GM23248 (cell line): Measurements from ENCODE around the gene MEIS2. TPM values are rescaled to one million over a fixed set of nuclear protein-coding genes. Genes with fewer than 3 reads are reported as not detected.

Experiments
- DNase-seq: peaks from one replicate; pipeline ENCODE4 v3.0.0-alpha.2; 2015
- H2AFZ ChIP-seq: fragments of 200-600 bp; sonication (generic); 2 replicates; pipeline ENCODE4 v1.6.1; 2016; ENCODE audit warnings: antibody characterized with exemption
- H3F3A ChIP-seq: fragments of 200-600 bp; sonication (generic); 2 replicates; pipeline ENCODE4 v1.6.1; 2016; ENCODE audit warnings: mild to moderate bottlenecking, antibody characterized with exemption, mixed run types; ENCODE audit not compliant: insufficient read depth
- H3K27ac ChIP-seq: fragments of 200-600 bp; sonication (generic); 2 replicates; pipeline ENCODE4 v1.5.1; 2016; ENCODE audit warnings: mild to moderate bottlenecking
- H3K27me3 ChIP-seq: fragments of 200-600 bp; sonication (generic); replicated peaks from 2 replicates; pipeline ENCODE4 v1.6.1; 2016; ENCODE audit warnings: mild to moderate bottlenecking; ENCODE audit not compliant: insufficient read depth
- H3K36me3 ChIP-seq: fragments of 200-600 bp; sonication (generic); 2 replicates; pipeline ENCODE4 v1.6.1; 2016; ENCODE audit warnings: low read depth, mild to moderate bottlenecking
- H3K4me1 ChIP-seq: fragments of 200-600 bp; sonication (generic); 2 replicates; pipeline ENCODE4 v1.6.1; 2016; ENCODE audit warnings: mild to moderate bottlenecking; ENCODE audit not compliant: insufficient read depth
- H3K4me2 ChIP-seq: fragments of 200-600 bp; sonication (generic); one replicate; pipeline ENCODE4 v1.6.1; 2016; ENCODE audit warnings: mild to moderate bottlenecking; ENCODE audit not compliant: unreplicated experiment
- H3K4me3 ChIP-seq: fragments of 200-600 bp; sonication (generic); 2 replicates; pipeline ENCODE4 v1.5.1; 2016; ENCODE audit warnings: mild to moderate bottlenecking
- H3K79me2 ChIP-seq: fragments of 200-600 bp; sonication (generic); 2 replicates; pipeline ENCODE4 v1.6.1; 2016; ENCODE audit warnings: mild to moderate bottlenecking; ENCODE audit not compliant: insufficient read depth
- H3K9ac ChIP-seq: fragments of 200-600 bp; sonication (generic); 2 replicates; pipeline ENCODE4 v1.6.1; 2016; ENCODE audit warnings: mild to moderate bottlenecking
- H3K9me2 ChIP-seq: fragments of 200-600 bp; sonication (generic); 2 replicates; pipeline ENCODE4 v1.6.1; 2016; ENCODE audit warnings: mixed run types, mild to moderate bottlenecking, moderate library complexity; ENCODE audit not compliant: insufficient read depth
- H3K9me3 ChIP-seq: fragments of 200-600 bp; sonication (generic); one replicate; pipeline ENCODE4 v1.6.1; 2017; ENCODE audit warnings: low read depth
- H4K20me1 ChIP-seq: fragments of 200-600 bp; sonication (generic); 2 replicates; pipeline ENCODE4 v1.6.0; 2016; ENCODE audit not compliant: insufficient read depth
- EZH2 ChIP-seq: fragments of 200-600 bp; sonication (generic); IDR thresholded peaks from 2 replicates; pipeline ENCODE4 v1.6.1; 2018; ENCODE audit warnings: antibody characterized with exemption, mild to moderate bottlenecking; ENCODE audit not compliant: insufficient read depth, poor library complexity, severe bottlenecking
- EZH2phosphoT487 ChIP-seq: fragments of 200-600 bp; sonication (generic); IDR thresholded peaks from 2 replicates; pipeline ENCODE4 v1.6.1; 2018; ENCODE audit warnings: antibody characterized with exemption, moderate library complexity, mild to moderate bottlenecking, low read depth; ENCODE audit not compliant: insufficient read depth
- WGBS, 2 experiments: methylation state at CpG; one replicate each; pipeline ENCODE4 v1.1.6; 2015 to 2017; ENCODE audit warnings: low lambda C conversion rate in 2 of 2, low coverage in 1 of 2; ENCODE audit errors: missing lambda C conversion rate in 2 of 2; 5-methylcytosine and 5-hydroxymethylcytosine counted together
- in situ Hi-C: fragments of 300-500 bp; cut with MboI; formaldehyde crosslinking; loops from 2 replicates; pipeline ENCODE4 v1.15.0; 2020
- polyA plus RNA-seq: library from polyadenylated mRNA; unstranded; fragments of >200 nt; fragmentation: Nextera tagmentation; extraction: Ambion mirVana; gene quantifications from 2 replicates; pipeline ENCODE4 v1.2.1, GENCODE V29; 2016
- total RNA-seq: library from RNA; depleted of rRNA; stranded (reverse); fragments of >200 nt; shearing (Covaris generic); gene quantifications from 2 replicates; pipeline ENCODE4 v1.2.3, GENCODE V29; 2014

Gene MEIS2
- total and polyA plus RNA-seq, 2 experiments from 2014 or later = 23.7 to 24.1 TPM

- TF ChIP-seq EZH2 (no peak), EZH2phosphoT487 (no peak)
- Histone ChIP-seq H3K4me1 (no peaks in the 10 kb centered on the region), H3K9me2 (no peaks in the 10 kb centered on the region), H2AFZ (no peak overlapping the region), H3K27ac (no peak overlapping the region), H4K20me1 (no peaks in the 10 kb centered on the region), H3K9ac (no peak overlapping the region), H3K27me3 (no peaks in the 10 kb centered on the region), H3F3A (peaks cover 8% of the 10 kb centered on the region), H3K36me3 (peaks cover 38% of the 10 kb centered on the region; the same call in 1 of the 2 replicates), H3K9me3 (no peaks in the 10 kb centered on the region), H3K4me2 (no peak overlapping the region), H3K4me3 (no peak overlapping the region), H3K79me2 (peaks cover 29% of the 10 kb centered on the region; the same call in 1 of the 2 replicates)
- no peak for DNase-seq
- in situ Hi-C loops = no loop called here
- WGBS, 2 experiments = 97 to 98% methylated on average over 6 of the region's 6 CpGs
Measured at GRCh38 chr15:36942248-36942827, 158.0 kb downstream of the MEIS2 start.

- Histone ChIP-seq H3K4me1 (peaks cover 4% of the 10 kb centered on the region), H3K9me3 (no peaks in the 10 kb centered on the region), H3K4me3 (no peak overlapping the region), H2AFZ (no peak overlapping the region), H3K79me2 (peaks cover 29% of the 10 kb centered on the region; the same call in 1 of the 2 replicates), H4K20me1 (no peaks in the 10 kb centered on the region), H3K27me3 (no peaks in the 10 kb centered on the region), H3K9me2 (no peaks in the 10 kb centered on the region), H3K27ac (no peak overlapping the region), H3F3A (peaks cover 13% of the 10 kb centered on the region), H3K9ac (no peak overlapping the region), H3K4me2 (no peak overlapping the region), H3K36me3 (peaks cover 36% of the 10 kb centered on the region; the same call in 1 of the 2 replicates)
- in situ Hi-C loops = no loop called here
- DNase-seq = no peak
- 78 to 84% methylated on average over 4 of the region's 4 CpGs for WGBS, 2 experiments
- TF ChIP-seq EZH2phosphoT487 (no peak), EZH2 (no peak)
Measured at GRCh38 chr15:36941798-36942197, 158.6 kb downstream of the MEIS2 start.

GRCh38 chr15:36940636-36941260 lies 159.6 kb downstream of the MEIS2 start:
- H3F3A ChIP-seq = peaks cover 19% of the 10 kb centered on the region
- H3K4me1 ChIP-seq = peaks cover 9% of the 10 kb centered on the region
- H3K4me3 ChIP-seq = no peak overlapping the region
- WGBS, 2 experiments = 99 to 100% methylated on average over 3 of the region's 3 CpGs
- TF ChIP-seq EZH2 (no peak), EZH2phosphoT487 (no peak)
- H3K79me2 ChIP-seq = peaks cover 29% of the 10 kb centered on the region; the same call in 1 of the 2 replicates
- H3K9me3 ChIP-seq = no peaks in the 10 kb centered on the region
- no peak overlapping the region for H3K4me2 ChIP-seq
- H2AFZ ChIP-seq = no peak overlapping the region
- DNase-seq = no peak
- H3K36me3 ChIP-seq = peaks cover 25% of the 10 kb centered on the region; the same call in 1 of the 2 replicates
- H3K27ac ChIP-seq = no peak overlapping the region
- H3K9me2 ChIP-seq = no peaks in the 10 kb centered on the region
- in situ Hi-C loops = no loop called here
- H4K20me1 ChIP-seq = no peaks in the 10 kb centered on the region
- no peak overlapping the region for H3K9ac ChIP-seq
- H3K27me3 ChIP-seq = no peaks in the 10 kb centered on the region

- Histone ChIP-seq H3K4me3 (no peak overlapping the region), H3K9me2 (no peaks in the 10 kb centered on the region), H4K20me1 (no peaks in the 10 kb centered on the region), H3K36me3 (peaks cover 24% of the 10 kb centered on the region; the same call in 1 of the 2 replicates), H3K4me2 (no peak overlapping the region), H3F3A (peaks cover 19% of the 10 kb centered on the region), H3K27ac (no peak overlapping the region), H3K4me1 (peaks cover 9% of the 10 kb centered on the region), H3K27me3 (no peaks in the 10 kb centered on the region), H2AFZ (no peak overlapping the region), H3K9me3 (no peaks in the 10 kb centered on the region), H3K9ac (no peak overlapping the region), H3K79me2 (peaks cover 30% of the 10 kb centered on the region; the same call in 1 of the 2 replicates)
- no peak for TF ChIP-seq EZH2phosphoT487
- TF ChIP-seq EZH2 = no peak
- DNase-seq = no peak
- in situ Hi-C loops = no loop called here
- 92 to 95% methylated on average over 3 of the region's 3 CpGs for WGBS, 2 experiments
Measured at GRCh38 chr15:36940219-36940618, 160.1 kb downstream of the MEIS2 start.
